Stimulated activated CD8-positive, alpha-beta memory T cell treated with anti-CD3 and anti-CD28 coated beads, Interleukin-2, amount 100 ng/mL, for 48 hours (primary cell): ENCODE measurements around the gene TXNL1.
"Not testable (repeated sequence)": the region's sequence is repeated elsewhere in the genome, so short reads cannot be mapped to it uniquely, and the experiment has no call there.

Source experiments
- DNase-seq, 2 donors: peaks; one replicate each; pipeline ENCODE4 v3.0.0-alpha.2; 2020; ENCODE audit warnings: low read depth in 2 of 2

The TXNL1 gene

GRCh38 chr18:56638232-56639103 lies at the start of gene TXNL1:
Gene TXNL1, minus strand, starts transcription at chr18:56638592. Its CDS starts 152 bp downstream, at chr18:56638440.
- peak; percentile 99 for DNase-seq

GRCh38 chr18:56684277-56684676 lies 45.9 kb upstream of the TXNL1 start:
- DNase-seq = no peak

GRCh38 chr18:56678836-56679565 lies 40.6 kb upstream of the TXNL1 start:
- DNase-seq = no peak

- no peak for DNase-seq
Measured at GRCh38 chr18:56676639-56677038, 38.2 kb upstream of the TXNL1 start.

GRCh38 chr18:56672981-56673380 lies 34.6 kb upstream of the TXNL1 start:
- no peak for DNase-seq

- DNase-seq = no peak
Measured at GRCh38 chr18:56672391-56672790, 34.0 kb upstream of the TXNL1 start.

- no peak for DNase-seq
Measured at GRCh38 chr18:56662902-56663301, 24.5 kb upstream of the TXNL1 start.

- DNase-seq = no peak
Measured at GRCh38 chr18:56662502-56662901, 24.1 kb upstream of the TXNL1 start.

- DNase-seq = no peak
Measured at GRCh38 chr18:56662063-56662408, 23.6 kb upstream of the TXNL1 start.

- no peak for DNase-seq
Measured at GRCh38 chr18:56661360-56662062, 23.1 kb upstream of the TXNL1 start.

- DNase-seq = no peak
Measured at GRCh38 chr18:56660655-56661054, 22.3 kb upstream of the TXNL1 start.

- no peak for DNase-seq
Measured at GRCh38 chr18:56659111-56659510, 20.7 kb upstream of the TXNL1 start.

GRCh38 chr18:56658261-56658660 lies 19.9 kb upstream of the TXNL1 start:
- DNase-seq = no peak

GRCh38 chr18:56654280-56654679 lies 15.9 kb upstream of the TXNL1 start:
- DNase-seq = not testable (repeated sequence)

GRCh38 chr18:56652802-56653201 lies 14.4 kb upstream of the TXNL1 start:
- no peak for DNase-seq

GRCh38 chr18:56651771-56652092 lies 13.3 kb upstream of the TXNL1 start:
- no peak for DNase-seq

- peak; percentile 87 for DNase-seq
Measured at GRCh38 chr18:56650944-56651770, 12.8 kb upstream of the TXNL1 start, which contains the start of gene WDR7. Gene WDR7, plus strand, starts transcription at chr18:56651359. Its CDS starts 21,157 bp downstream, at chr18:56672516.

GRCh38 chr18:56649996-56650395 lies 11.6 kb upstream of the TXNL1 start:
- no peak for DNase-seq

GRCh38 chr18:56647951-56648893 lies 9.8 kb upstream of the TXNL1 start:
- no peak for DNase-seq

GRCh38 chr18:56647071-56647470 lies 8.7 kb upstream of the TXNL1 start:
- no peak for DNase-seq
